GM10847 (cell line): ENCODE results near the gene ZBP1.

ENCODE experiments used
- POLR2A ChIP-seq: IDR thresholded peaks from 2 replicates; pipeline ENCODE4 v1.6.1; 2011; ENCODE audit not compliant: insufficient read length; ENCODE audit errors: extremely low read depth

ZBP1 gene

DNA sequence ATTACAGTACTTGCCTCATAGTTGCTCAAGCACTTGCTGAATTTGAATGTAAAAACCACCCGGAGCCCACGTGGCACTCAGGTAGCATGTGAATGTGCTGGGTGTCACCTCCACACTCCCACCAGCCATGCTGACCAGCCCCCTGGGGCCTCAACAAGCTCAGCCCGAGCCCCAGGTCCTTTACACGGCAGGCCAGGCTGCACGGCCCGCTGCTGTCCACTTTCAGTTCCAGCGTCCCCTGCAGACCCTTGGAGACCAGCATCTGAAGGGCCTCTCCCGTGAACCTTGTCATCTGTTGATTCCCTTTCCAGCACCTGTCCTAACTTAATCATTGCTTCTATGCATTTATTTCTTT lies 33.3 kb upstream of the ZBP1 start:
- TF ChIP-seq POLR2A, result no peak

DNA sequence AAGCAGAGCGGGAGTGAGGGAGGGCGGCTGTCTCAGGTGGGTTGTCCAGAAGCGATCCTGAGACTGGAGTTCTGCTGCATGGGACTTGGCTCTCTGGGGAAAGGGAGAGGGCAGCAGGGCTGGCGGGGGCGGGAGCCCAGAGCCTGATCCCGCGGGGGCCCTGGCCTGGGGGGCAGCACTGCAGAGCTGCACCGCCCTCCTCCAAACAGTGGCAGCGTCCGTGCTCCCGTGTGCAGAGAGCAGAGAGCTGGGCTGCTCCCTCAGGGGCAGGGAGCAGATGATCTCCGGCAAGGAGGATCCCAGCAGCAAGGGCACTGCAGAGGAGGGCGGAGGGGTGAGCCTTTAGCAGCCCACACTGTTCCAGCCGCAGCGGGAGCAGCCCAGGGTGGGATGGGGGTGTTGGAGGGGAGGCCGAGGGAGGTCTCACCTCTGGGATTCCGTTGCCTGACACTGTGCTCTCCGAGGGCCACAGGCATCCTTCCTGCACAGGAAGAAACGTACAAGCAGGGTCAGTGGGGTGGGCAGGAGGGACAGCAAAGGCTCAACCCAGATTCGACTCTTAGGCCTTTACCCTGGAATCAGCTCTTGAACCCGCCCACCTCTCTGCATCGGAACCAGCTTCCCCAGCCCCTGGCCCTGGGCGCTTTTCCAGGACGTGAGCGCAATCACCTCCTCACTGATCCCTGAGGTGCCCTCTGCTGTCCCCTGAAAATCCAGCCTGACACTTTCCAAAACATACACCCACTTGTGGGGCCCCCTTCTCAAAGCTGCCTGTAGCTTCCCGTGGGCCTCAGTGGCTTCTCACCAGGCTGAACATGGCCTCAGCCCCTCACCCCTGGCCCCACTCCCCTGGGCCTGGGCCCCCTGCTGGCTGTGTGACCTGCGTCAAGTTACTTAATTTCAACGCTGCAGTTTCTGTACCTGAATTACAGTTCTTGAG lies 32.6 kb upstream of the ZBP1 start:
- no peak for TF ChIP-seq POLR2A

DNA sequence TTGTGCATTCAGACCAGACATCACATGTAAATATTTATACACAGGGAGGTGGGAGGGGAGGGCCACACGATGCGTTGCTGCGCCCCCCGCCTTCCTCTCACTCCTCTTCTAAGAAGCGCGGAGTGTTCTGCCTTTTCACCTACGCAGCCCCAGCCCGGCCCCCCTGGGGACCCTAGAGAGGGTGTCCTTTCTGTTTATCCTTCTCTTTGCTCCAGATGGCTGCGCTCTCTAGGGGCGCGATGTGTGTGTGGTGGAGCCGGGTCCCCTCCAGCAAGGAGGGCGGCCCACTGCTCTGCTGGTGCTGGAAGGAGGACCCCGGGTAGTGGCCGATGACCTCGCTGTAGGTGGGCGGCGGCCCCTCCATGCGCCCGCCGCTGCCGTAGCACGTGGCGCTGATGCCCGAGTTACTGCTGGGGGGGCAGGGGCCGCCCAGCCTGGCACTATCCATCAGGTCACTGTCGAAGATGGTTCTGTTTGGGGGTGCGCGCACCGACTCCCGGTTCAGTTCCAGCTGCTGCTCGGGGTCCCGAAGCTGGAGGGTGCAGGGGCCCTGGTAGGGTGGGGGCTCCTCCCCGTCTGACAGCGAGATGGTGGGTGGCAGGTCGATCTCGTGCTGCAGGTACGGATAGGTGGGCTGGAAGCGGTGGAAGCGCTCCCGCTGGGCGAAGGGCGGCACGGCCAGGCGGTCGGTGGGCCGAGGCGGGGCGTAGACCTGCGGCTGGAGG lies 31.8 kb upstream of the ZBP1 start:
- no peak for TF ChIP-seq POLR2A

DNA sequence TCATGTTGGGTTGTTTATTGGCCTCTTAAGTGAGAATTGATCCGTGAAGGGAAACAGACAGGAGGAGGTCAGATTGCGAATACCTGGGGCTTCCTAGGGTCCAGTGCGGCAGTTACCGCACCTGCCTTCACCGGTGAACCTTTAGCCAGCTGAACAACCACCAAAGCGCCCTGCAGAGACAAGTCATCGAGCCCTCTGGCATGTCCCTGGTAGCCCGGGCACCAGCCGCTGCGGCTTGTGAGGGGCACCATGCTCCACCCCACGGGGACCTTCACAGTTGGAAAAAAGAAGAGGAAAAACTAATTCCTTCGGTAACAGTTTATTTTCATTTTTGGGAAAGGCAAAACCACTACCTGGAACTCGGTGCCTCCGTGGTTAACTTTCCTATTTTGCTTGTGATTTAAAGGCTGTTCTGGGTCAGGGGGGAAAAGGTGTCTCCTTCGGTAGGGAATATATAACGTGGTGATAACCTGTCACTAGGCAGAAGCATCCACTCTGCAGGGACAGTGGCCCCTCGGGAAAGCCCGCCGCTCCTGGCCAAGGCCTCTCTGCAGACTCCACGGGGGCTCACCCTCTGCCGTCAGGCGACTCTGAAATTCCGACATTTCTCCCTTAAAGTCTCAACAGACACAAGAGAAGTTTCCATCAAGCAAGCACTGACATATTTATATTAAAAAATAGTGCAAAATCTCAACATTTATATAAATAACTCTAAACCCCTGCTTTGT lies 30.7 kb upstream of the ZBP1 start:
- TF ChIP-seq POLR2A, result no peak

DNA sequence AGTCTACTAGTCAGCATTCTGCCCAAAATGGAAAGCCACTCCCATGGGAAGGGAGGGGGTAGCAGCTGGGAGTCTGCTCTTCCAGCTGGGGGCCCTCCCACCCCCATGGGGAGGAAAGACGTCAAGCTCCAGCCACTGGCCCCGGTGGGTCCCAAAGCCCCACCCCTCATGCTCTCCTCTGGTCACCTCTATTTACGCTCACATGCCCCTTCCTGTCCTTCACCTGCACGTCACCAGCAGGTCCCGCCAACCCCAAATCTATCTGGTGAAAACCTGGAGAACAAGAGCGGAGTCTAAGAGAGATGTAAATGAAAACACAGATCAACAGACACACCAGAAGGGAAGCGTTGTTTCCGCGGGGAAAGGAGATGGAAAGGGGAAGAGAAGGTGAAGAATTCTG lies 30.0 kb upstream of the ZBP1 start:
- TF ChIP-seq POLR2A, result no peak

DNA sequence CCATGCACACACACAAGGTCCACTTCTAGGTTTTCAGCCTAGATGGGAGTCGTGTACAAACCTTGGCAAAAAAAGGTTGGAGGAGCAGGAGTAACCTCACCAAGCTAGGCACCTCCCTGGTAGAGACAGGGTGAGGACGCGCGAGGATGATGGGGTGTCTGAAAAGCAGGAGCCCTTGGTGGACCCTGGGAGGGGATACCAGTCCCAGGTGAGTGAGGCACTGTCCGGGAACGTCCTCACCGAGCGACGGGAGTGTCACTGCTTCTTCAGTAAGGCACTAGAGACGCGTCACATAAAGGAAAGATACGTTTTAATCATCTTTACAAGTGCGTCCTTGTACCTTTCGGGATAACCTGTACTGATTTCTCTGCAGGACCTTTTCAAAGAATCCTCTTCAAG lies 29.4 kb upstream of the ZBP1 start:
- no peak for TF ChIP-seq POLR2A

DNA sequence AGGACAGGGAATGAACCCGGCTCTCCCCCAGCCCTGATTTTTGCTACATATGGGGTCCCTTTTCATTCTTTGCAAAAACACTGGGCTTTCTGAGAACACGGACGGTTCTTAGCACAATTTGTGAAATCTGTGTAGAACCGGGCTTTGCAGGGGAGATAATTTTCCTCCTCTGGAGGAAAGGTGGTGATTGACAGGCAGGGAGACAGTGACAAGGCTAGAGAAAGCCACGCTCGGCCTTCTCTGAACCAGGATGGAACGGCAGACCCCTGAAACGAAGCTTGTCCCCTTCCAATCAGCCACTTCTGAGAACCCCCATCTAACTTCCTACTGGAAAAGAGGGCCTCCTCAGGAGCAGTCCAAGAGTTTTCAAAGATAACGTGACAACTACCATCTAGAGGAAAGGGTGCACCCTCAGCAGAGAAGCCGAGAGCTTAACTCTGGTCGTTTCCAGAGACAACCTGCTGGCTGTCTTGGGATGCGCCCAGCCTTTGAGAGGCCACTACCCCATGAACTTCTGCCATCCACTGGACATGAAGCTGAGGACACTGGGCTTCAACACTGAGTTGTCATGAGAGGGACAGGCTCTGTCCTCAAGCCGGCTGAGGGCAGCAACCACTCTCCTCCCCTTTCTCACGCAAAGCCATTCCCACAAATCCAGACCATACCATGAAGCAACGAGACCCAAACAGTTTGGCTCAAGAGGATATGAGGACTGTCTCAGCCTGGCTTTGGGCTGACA lies 28.8 kb upstream of the ZBP1 start:
- TF ChIP-seq POLR2A, result no peak

DNA sequence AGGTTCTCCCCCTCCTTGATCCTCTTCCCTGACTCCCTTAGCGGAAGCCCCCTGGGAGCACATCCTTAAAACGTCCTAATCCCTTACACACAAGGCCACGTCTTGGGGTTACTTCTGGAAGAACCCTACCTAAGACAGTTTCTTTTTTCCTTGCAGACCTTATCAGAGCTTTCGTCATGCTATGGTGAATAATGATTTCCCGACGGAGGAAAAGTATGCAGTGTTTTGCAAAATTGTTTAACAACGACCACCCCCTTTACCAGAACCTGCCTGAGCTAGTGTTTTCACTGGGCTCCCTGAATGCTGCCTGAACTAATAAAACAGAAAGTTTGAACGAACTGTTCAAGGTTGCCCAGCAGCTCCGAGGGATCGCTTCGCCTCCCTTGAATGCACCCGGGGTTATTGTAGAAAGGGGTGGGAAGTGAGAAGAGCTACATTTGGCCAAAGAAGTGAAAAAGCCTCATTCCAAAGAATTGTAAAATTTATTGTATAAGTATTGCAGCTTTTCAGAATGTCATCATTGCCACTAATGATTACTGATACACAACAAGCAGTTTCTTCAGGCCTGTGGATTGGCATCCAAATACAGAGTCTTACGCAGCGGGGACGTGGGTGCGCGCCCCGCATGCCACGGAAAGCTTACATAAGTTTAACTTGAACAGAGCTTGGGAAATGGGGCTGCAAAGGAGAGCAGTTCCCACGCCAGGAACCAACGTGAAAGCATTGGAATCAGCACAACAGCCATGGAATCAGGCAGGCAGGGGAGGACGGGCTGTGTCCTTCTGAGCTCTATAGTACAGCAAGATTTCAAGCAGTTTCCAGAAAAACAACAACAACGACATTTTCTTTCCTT lies 27.9 kb upstream of the ZBP1 start:
- TF ChIP-seq POLR2A, result no peak

DNA sequence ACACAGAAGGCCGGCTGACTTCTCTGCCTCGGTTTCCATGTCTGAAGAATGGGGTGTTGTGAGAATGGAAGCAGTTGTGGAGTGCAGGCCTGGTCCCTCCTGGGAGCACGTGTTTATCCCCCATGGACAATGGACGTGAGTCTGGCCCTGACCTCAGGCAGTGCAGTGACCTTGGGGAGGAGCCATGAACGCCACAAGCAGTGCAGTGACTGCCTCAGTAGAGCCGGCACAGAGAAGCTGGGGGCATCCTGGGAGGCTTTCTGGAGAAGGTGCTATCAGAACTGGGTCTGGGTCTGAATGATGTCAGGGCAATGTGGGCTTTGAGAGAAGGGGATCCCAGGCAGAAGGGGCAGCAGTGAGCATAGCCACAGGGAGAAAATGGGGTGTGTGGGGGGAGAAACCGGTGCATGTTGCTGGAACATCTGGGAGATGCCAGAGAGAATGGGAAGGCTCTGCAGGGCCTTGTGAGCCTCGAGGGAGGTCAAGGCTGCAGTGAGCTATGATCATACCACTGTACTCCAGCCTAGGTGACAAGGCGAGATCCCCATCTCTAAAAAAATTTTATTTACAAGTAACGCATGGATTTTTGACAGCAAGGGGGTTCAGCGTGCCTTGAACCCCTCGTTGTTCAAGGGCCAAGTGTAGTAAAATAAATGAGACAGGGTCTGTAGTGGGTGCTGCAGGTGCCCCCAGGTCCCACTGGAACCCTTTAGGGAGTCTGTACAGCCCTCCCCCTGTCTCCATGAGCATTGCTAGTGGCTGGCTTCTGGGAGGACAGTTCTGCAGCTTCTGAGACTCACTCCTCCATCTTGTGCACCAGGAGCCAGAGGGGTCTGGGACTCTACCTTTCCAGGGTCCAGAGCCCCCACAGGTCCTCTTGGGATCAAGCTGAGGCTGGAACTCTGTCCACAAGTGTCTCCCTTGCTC lies 27.0 kb upstream of the ZBP1 start:
- TF ChIP-seq POLR2A, result no peak

DNA sequence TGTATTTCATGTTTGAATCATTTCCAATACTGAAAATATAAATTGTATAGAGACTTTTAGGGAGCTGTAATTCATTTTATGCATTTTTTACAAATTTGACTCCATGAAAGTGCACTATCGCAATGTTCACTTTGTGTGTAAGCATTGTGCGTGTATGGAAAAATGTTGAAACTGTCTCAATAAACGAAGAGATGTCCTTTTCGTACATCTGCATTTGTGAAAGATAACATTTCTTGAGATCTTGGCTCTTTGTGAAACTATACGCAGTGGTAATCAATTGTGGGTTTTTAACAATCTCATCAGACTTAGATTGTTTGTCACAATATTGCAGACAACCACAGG lies 18.6 kb upstream of the ZBP1 start:
- TF ChIP-seq POLR2A, result no peak

DNA sequence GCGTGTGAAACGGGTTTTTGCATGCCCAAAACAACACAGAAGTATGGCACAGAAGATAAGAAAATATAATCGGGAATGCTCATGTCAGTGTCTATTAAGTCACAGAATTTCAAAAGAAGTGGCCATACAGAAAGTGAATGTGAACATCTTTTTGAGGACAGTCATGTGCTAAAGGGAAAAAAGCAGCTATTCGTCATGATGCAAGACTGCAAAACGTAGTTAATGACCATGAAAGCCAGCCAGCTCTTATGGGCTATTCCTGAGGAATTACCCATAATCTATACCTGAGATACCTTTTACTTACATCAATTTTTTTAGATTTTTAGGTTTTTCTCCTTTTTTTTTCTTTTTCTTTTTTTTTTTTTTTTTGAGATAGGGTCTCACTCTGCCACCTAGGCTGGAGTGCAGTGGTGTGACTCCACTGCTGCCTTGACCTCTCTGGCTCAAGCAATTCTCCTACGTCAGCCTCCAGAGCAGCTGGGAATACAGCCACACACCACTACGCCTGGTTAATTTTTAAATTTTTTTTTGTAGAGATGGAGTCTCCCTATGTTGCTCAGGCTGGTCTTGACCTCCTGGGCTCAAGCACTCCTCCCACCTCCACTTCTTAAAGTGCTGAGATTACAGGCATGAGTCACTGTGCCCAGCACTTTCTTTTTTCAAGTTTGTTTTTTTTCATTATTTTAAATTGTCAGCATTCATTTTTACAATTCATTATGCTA lies 18.1 kb upstream of the ZBP1 start:
- TF ChIP-seq POLR2A, result no peak

DNA sequence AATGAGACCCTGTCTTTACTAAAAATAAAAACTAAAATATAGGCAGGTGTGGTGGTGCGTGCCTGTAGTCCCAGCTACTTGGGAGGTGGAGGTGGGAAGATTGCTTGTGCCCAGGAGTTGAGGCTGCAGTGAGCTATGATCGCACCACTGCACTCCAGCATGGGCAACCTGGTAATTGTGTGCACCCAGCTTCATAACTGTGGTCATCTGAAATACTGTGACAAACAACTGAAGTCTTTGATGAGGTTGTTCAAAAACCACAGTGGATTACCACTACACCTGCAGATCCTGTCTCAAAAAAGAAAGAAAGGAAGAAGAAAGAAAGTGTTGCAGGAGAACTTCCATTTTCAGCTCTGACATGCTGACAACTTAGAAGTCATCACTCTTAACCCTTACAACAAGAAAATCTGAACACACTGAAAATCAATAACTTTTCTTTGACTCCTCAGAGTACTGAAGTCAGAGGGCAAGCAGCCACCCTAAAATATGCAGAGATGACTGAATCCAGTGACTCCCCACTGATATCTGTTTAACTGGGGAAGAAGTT lies 13.8 kb upstream of the ZBP1 start:
- no peak for TF ChIP-seq POLR2A

DNA sequence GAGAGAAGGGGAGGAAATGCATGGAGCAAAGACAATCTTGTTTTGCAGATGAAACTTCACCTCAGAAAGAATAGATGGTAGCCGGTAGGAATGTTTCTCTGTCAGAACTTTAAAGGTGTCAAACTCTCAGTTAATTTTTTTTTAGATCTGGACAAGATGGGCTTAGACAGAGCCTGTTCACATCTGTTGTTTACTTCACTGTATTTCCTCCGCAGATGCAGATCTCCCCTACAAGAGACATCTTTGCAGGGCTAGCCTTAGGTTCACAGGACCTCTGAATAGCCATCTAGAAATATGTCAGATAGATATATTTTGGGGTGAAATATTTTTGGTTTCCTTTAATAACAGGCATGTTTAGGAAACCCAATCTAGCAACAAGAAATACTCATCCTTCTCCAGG lies 12.1 kb upstream of the ZBP1 start:
- TF ChIP-seq POLR2A, result no peak

DNA sequence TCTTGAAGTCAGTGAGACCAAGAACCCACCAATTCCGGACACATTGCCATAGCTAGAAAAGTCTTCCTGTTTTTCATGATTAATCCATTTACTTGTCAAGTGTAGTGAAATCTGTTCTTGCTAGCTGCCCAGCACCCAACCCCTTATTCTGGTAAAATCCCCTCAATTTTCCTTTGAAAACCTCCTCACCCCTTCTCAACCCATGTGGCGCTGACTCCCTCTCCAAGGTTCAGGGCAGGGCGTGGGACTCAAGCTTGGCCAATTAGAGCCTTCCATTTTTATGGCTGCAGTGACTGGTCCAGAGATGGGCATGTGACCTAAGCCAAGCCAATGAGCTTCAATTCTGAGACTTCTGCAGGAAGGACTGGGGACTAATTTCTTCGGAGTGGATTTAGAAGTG lies 9.8 kb upstream of the ZBP1 start:
- TF ChIP-seq POLR2A, result no peak
